ENCODE data around the gene SNRNP35.
"Not testable (repeated sequence)": the region's sequence is repeated elsewhere in the genome, so short reads cannot be mapped to it uniquely, and the experiment has no call there.

SNRNP35 gene

DNA sequence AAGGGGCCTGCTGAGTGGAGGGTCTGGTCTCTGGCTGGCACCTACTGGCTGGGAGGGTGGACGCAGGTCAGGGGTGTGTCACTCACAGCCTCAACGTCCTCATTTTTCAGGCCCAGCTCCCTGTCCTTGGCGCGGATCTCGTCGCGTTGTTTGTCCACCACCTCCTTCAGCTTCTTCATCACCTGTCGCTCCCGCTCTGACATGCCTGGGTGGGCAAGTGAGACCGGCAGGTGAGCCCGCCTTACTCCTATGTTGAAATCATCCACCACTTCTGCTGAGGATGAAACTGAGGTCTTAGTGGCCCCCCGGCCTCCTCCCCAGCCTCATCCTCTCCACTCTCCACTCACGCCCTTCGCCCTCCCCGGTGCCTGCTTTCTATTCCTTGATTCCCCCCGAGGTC, 41.4 kb downstream of the SNRNP35 start:
- in situ Hi-C loops (cut with HindIII; ENCODE audit: low pct_unique_long_range_greater_than_20kb, low sequenced_read_pairs) = no loop called here
- TF ChIP-seq JUND (IDR thresholded peaks at IDR 0.05; ENCODE audit: low read depth) = no peak

DNA sequence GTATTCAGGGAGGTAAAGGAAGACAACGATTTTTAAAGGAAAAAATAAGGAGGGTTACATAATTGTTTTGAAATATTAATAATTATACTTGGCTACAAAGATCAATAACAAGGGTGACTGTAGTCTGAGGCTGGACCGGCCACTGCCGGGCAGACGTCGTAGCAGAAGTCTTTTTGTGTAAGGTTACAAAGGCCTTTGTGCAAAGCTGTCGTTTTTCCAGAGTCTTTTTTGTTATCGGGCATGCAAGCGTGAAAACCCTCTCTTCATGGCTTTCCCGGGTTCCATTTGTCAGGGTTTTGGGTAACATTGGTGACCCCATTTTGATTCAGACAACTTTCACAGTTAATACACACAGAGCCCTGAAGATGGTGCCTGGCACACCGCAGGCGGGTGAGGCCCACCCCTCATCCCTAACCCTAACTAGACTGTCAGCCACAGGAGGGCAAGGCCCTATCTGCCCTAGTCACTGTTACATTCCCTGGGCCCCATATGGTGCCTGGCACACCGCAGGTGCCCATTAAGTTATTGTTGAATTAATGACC, 44.3 kb downstream of the SNRNP35 start:
- in situ Hi-C loops (cut with HindIII; ENCODE audit: low pct_unique_long_range_greater_than_20kb, low sequenced_read_pairs) = no loop called here
- no peak for TF ChIP-seq JUND (IDR thresholded peaks at IDR 0.05; ENCODE audit: low read depth)
- no peak for DNase-seq (ENCODE audit: low read depth in 1 of 2, low spot score in 1 of 2)

More for the DNA sequence above, 41.4 kb downstream of the SNRNP35 start:
- DNase-seq (ENCODE audit: low read depth in 1 of 2, low spot score in 1 of 2) = no peak

DNA sequence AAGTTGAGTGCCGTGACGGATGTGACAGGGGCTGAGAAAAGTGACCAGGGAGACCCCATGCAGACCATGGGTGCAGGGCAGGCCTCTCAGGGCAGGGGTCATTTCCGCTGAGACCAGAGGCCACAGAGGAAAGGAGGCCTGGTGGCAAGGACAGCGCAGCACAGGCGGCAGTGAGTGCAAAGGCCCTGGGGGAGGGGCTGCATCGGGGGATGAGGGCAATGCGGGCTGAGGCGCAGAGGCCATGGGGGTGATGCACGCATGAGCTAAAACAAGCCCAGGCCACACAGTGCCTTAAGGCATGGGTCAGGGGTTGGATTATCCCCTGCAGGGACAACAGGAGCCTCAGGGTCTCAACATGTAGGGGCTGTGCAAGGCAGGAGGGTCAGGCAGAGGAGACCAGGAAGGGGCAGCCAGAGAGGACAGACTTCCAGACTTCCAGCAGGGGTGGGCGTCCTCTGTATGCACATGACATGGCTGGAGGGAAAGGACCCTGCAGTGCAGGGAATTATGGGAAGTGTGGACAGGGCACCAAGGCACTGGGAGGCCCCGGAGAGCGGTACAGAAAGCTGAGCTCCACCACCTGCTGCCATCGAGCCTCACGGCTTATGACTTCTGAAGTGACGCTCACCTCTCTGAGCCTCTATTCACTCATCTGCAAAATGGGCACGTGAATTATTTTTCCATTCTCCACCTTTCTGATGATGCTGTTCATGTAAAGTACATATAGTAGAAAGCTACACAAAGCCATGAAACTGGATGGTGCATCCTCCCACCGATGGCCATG, 48.3 kb downstream of the SNRNP35 start:
- in situ Hi-C loops (cut with HindIII; ENCODE audit: low pct_unique_long_range_greater_than_20kb, low sequenced_read_pairs) = no loop called here
- no peak for DNase-seq (ENCODE audit: low read depth in 1 of 2, low spot score in 1 of 2)
- TF ChIP-seq JUND (IDR thresholded peaks at IDR 0.05; ENCODE audit: low read depth) = no peak

DNA sequence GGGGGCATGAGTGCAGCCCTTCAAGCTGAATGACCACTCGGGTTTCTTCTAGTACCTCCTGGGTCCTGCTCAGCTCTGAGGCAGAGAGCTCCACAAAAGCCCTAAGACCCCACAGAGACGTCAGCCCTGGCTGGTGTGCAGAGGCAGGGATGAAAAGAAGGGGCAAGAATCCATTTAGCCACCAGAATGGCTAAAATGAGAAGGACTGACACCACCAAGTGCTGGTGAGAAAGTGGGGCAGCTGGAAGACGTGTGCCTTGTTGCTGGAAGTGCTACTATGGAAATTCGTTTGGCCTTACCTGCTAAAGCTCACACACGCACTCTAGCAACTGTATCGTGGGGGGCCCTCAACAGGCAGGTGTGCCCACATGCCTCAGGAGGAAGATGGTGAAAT, 48.9 kb downstream of the SNRNP35 start:
- DNase-seq (ENCODE audit: low read depth in 1 of 2, low spot score in 1 of 2) = no peak
- no peak for TF ChIP-seq JUND (IDR thresholded peaks at IDR 0.05; ENCODE audit: low read depth)
- in situ Hi-C loops (cut with HindIII; ENCODE audit: low pct_unique_long_range_greater_than_20kb, low sequenced_read_pairs) = no loop called here

DNA sequence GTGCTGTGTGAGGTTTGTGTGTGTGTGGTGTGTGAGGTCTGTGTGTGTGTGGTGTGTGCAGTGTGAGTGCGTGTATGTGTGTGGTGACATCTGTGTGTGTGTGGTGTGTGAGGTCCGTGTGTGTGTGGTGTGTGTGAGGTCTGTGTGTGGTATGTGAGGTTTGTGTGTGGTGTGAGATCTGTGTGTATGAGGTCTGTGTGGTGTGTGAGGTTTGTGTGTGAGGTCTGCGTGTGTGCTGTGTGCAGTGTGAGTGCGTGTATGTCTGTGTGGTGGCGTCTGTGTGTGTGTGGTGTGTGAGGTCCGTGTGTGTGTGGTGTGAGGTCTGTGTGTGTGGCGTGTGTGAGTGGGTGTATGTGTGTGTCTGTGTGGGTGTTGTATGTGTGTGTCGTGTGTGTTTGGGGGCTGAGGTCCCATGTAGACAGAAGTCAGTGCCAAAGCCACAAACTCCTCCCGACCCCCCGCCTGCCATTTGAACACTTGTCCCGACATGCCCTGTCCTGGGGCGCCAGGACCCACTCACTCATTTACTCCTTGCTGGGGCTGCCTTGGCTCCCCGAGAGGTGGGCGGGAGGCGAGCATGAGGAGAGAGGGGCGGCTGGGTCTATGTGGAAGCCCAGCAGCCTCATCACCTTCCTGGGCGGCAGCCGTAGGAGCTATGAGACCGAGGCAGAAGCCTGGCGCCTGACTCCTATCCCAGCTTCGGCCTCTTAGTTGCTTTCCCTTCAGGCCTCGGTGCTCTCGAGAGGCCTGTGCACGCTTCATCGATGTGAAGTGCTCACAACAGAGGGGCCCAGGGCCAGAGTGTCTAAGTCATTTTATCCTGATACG, 55.1 kb downstream of the SNRNP35 start:
- TF ChIP-seq JUND (IDR thresholded peaks at IDR 0.05; ENCODE audit: low read depth) = no peak
- DNase-seq (ENCODE audit: low read depth in 1 of 2, low spot score in 1 of 2) = no peak
- in situ Hi-C loops (cut with HindIII; ENCODE audit: low pct_unique_long_range_greater_than_20kb, low sequenced_read_pairs) = no loop called here

DNA sequence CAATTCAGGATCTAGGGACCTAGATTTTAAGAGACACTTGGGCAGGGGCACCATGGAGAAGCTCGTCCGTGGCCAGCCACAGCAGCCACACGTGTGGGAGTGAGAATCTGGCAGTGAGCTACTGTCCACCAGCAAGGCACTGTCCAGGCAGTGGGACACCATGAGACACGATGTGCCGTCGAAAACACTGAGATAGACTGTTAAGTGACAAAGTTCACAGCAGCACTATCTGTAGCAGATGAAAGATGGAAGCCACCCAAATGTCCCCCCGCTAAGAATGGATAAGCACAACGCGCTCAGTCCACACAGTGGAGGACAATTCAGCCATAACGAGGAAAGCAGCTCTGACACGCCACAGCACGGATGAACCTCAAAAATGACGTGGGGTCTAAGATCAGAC, 55.9 kb downstream of the SNRNP35 start:
- in situ Hi-C loops (cut with HindIII; ENCODE audit: low pct_unique_long_range_greater_than_20kb, low sequenced_read_pairs) = no loop called here
- TF ChIP-seq JUND (IDR thresholded peaks at IDR 0.05; ENCODE audit: low read depth) = no peak
- no peak for DNase-seq (ENCODE audit: low read depth in 1 of 2, low spot score in 1 of 2)

DNA sequence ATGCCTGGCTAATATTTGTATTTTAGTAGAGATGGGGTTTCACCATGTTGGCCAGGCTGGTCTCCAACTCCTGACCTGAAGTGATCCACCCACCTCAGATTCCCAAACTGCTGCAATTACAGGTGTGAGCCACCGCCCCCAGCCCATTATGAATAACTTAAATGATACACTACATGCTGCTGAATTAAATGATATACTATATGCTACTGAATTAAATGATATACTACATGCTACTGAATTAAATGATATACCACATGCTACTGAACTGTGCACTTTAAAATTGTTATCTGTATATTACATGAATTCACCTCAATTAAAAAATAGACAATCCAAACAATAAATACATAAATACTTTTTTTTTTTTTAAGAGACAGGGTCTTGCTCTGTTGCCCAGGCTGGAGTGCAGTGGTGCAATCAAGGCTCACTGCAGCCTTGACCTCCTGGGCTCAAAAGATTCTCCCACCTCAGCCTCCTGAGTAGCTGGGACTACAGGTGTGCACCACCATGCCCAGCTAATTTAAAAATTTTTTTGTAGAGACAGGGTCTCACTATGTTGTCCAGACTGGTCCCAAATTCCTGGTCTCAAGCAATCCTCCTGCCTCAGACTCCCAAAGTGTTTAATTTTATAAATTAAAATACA, 56.8 kb downstream of the SNRNP35 start:
- DNase-seq (ENCODE audit: low read depth in 1 of 2, low spot score in 1 of 2); in situ Hi-C loops (cut with HindIII; ENCODE audit: low pct_unique_long_range_greater_than_20kb, low sequenced_read_pairs): not testable (repeated sequence)

DNA sequence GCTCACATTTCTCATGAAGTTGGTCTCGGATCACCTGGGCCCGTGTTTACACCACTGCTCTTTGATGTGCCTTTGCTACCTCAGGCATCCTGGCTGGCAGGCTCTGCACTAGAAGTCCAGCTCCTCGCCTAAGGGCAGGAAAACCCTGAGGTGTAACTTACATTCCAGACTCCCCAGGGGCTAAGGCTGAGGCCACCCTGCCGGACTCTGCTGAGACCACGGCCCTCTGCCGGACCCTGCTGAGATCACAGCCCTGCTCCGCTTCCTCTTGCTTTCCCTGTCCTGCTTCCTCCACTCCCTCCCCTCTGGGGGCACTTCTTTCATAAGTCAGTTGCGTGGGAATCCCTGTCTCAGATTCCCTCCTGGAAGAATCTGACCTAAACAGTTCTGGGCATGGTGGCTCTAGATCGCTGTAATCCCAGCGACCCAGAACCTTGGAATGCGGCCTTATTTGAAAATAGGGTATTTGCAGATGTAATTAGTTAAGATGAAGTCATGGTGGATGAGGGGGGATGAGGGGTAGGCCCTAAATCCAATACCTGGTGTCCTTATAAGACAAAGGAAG, 58.4 kb downstream of the SNRNP35 start:
- peak in 1 of 2 experiments; percentile 49 for DNase-seq (ENCODE audit: low read depth in 1 of 2, low spot score in 1 of 2)
- in situ Hi-C loops (cut with HindIII; ENCODE audit: low pct_unique_long_range_greater_than_20kb, low sequenced_read_pairs) = no loop called here
- no peak for TF ChIP-seq JUND (IDR thresholded peaks at IDR 0.05; ENCODE audit: low read depth)

Measured in T47D (cell line).